ENCODE measurements around the gene MACROD2. TPM values are rescaled to one million over a fixed set of nuclear protein-coding genes. Genes with fewer than 3 reads are reported as not detected.
"Not testable (repeated sequence)": the region's sequence is repeated elsewhere in the genome, so short reads cannot be mapped to it uniquely, and the experiment has no call there.

Gene MACROD2
- total and polyA plus RNA-seq, 11 donors, result 0.54 to 5.4 (median 2.4) TPM

GRCh38 chr20:15374682-15375081 lies 1379.4 kb downstream of the MACROD2 start:
- 64 to 82% (median 75%) methylated on average over 4 of the region's 4 CpGs for WGBS, 4 donors
- no peaks in the 10 kb centered on the region for H3K4me1 ChIP-seq
- ATAC-seq, result no peak
- TF ChIP-seq CTCF (IDR thresholded peaks at IDR 0.05), result no peak
- TF ChIP-seq POLR2A (IDR thresholded peaks at IDR 0.05), result no peak
- DNase-seq, result no peak
- H3K27ac ChIP-seq, result no peak overlapping the region
- H3K9me3 ChIP-seq, result no peaks in the 10 kb centered on the region
- H3K4me3 ChIP-seq, result no peak overlapping the region
- H3K36me3 ChIP-seq, result no peaks in the 10 kb centered on the region
- H3K27me3 ChIP-seq, result no peaks in the 10 kb centered on the region
- intact Hi-C loops (cut with DNase I), result no loop called here

- intact Hi-C loops (cut with DNase I), result no loop called here
- ATAC-seq (no peak), DNase-seq (no peak)
- Histone ChIP-seq H3K36me3 (no peaks in the 10 kb centered on the region), H3K27me3 (no peaks in the 10 kb centered on the region), H3K4me3 (no peak overlapping the region), H3K4me1 (no peaks in the 10 kb centered on the region), H3K9me3 (no peaks in the 10 kb centered on the region), H3K27ac (no peak overlapping the region)
- WGBS, 4 donors, result 66 to 75% (median 70%) methylated on average over 3 of the region's 3 CpGs
- TF ChIP-seq POLR2A (IDR thresholded peaks at IDR 0.05) (no peak), CTCF (IDR thresholded peaks at IDR 0.05) (no peak)
Measured at GRCh38 chr20:15375836-15376235, 1380.5 kb downstream of the MACROD2 start.

- DNase-seq; H3K36me3 ChIP-seq; ATAC-seq; H3K27me3 ChIP-seq; H3K4me1 ChIP-seq; H3K9me3 ChIP-seq; H3K27ac ChIP-seq; intact Hi-C loops (cut with DNase I); H3K4me3 ChIP-seq: not testable (repeated sequence)
- whole genome bisulfite sequencing, 4 donors, result 56 to 59% (median 58%) methylated on average over 5 of the region's 5 CpGs
Measured at GRCh38 chr20:15377603-15378002, 1382.3 kb downstream of the MACROD2 start.

GRCh38 chr20:15378151-15378550 lies 1382.8 kb downstream of the MACROD2 start:
- H3K36me3 ChIP-seq, result no peaks in the 10 kb centered on the region
- TF ChIP-seq POLR2A (IDR thresholded peaks at IDR 0.05), result no peak
- no peak for TF ChIP-seq CTCF (IDR thresholded peaks at IDR 0.05)
- intact Hi-C loops (cut with DNase I), result no loop called here
- WGBS, 4 donors, result 45 to 55% (median 47%) methylated on average over 2 of the region's 2 CpGs
- no peak overlapping the region for H3K27ac ChIP-seq
- no peaks in the 10 kb centered on the region for H3K9me3 ChIP-seq
- H3K27me3 ChIP-seq, result no peaks in the 10 kb centered on the region
- H3K4me3 ChIP-seq, result no peak overlapping the region
- no peaks in the 10 kb centered on the region for H3K4me1 ChIP-seq
- no peak for ATAC-seq
- no peak for DNase-seq

DNA sequence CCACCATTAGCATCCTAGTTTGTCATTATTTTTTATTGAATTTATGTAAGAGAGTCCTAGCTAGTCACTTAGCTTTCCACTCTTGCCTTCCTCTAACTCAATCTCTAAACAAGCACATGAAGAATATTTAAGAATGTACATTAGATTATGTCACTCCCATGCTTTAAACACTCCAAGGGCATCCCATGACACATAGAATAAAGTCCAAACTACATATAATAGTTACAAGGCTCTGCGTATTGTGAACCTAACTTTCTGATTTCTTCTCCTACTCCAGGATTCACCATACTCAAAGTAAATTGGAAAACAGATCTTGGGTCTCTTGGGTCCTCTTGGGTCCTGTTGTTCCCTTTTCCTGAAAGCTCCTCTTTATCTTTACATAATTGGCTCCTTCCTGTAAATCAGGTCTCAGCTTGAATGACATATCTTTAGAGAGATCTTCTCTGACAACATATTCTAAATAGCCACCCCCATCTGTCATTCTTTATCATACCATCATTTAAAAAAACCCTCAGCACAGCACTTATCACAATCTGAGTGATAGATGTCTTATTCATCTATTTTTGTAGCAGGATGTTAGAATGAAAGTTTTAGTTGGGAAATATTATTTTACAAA lies 1384.5 kb downstream of the MACROD2 start:
- H3K4me3 ChIP-seq, result no peak overlapping the region
- ATAC-seq (no peak), DNase-seq (no peak)
- H3K9me3 ChIP-seq, result no peaks in the 10 kb centered on the region
- H3K36me3 ChIP-seq, result no peaks in the 10 kb centered on the region
- 89 to 93% (median 92%) methylated on average over 1 of the region's 1 CpG for WGBS, 4 donors
- no peak overlapping the region for H3K27ac ChIP-seq
- intact Hi-C loops (cut with DNase I), result loop anchor here in 1 of 10 donors (10.0 kb wide), 1 partner anchor 65 kb away; no protein-coding TSS in a partner anchor
- H3K4me1 ChIP-seq, result no peaks in the 10 kb centered on the region
- TF ChIP-seq POLR2A (IDR thresholded peaks at IDR 0.05) (no peak), CTCF (IDR thresholded peaks at IDR 0.05) (no peak)
- H3K27me3 ChIP-seq, result no peaks in the 10 kb centered on the region
